ENCODE measurements around the gene ANGPTL4.

DNA sequence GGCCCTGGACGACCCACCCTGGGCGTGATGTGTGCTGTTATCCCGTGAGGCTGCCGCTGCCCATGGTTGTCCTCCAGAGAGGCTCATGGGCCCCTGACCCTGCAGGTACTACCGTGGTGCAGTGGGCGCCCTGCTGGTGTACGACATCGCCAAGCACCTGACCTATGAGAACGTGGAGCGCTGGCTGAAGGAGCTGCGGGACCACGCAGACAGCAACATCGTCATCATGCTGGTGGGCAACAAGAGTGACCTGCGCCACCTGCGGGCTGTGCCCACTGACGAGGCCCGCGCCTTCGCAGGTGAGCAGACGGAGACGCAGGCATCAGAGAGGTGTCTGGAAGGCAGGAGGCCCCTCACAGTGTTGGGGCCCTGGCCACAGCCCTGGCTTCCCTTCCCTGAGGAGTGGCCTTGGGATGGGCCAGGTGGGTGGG lies 38.0 kb downstream of the ANGPTL4 start:
- TF ChIP-seq, protein P1, sequence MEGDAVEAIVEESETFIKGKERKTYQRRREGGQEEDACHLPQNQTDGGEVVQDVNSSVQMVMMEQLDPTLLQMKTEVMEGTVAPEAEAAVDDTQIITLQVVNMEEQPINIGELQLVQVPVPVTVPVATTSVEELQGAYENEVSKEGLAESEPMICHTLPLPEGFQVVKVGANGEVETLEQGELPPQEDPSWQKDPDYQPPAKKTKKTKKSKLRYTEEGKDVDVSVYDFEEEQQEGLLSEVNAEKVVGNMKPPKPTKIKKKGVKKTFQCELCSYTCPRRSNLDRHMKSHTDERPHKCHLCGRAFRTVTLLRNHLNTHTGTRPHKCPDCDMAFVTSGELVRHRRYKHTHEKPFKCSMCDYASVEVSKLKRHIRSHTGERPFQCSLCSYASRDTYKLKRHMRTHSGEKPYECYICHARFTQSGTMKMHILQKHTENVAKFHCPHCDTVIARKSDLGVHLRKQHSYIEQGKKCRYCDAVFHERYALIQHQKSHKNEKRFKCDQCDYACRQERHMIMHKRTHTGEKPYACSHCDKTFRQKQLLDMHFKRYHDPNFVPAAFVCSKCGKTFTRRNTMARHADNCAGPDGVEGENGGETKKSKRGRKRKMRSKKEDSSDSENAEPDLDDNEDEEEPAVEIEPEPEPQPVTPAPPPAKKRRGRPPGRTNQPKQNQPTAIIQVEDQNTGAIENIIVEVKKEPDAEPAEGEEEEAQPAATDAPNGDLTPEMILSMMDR (conservative IDR thresholded peaks at IDR 0.05; ENCODE audit: low read depth in 2 of 2), result no peak
- no peak for TF ChIP-seq ZNF114 (CRISPR knock-in tag; IDR thresholded peaks at IDR 0.05)
- no peak for TF ChIP-seq STAT1 (IDR thresholded peaks at IDR 0.05; ENCODE audit: unreplicated experiment)
- TF ChIP-seq, protein P2, sequence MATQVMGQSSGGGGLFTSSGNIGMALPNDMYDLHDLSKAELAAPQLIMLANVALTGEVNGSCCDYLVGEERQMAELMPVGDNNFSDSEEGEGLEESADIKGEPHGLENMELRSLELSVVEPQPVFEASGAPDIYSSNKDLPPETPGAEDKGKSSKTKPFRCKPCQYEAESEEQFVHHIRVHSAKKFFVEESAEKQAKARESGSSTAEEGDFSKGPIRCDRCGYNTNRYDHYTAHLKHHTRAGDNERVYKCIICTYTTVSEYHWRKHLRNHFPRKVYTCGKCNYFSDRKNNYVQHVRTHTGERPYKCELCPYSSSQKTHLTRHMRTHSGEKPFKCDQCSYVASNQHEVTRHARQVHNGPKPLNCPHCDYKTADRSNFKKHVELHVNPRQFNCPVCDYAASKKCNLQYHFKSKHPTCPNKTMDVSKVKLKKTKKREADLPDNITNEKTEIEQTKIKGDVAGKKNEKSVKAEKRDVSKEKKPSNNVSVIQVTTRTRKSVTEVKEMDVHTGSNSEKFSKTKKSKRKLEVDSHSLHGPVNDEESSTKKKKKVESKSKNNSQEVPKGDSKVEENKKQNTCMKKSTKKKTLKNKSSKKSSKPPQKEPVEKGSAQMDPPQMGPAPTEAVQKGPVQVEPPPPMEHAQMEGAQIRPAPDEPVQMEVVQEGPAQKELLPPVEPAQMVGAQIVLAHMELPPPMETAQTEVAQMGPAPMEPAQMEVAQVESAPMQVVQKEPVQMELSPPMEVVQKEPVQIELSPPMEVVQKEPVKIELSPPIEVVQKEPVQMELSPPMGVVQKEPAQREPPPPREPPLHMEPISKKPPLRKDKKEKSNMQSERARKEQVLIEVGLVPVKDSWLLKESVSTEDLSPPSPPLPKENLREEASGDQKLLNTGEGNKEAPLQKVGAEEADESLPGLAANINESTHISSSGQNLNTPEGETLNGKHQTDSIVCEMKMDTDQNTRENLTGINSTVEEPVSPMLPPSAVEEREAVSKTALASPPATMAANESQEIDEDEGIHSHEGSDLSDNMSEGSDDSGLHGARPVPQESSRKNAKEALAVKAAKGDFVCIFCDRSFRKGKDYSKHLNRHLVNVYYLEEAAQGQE (IDR thresholded peaks at IDR 0.05; ENCODE audit: unreplicated experiment), result no peak
- TF ChIP-seq POLR2AphosphoS5 (IDR thresholded peaks at IDR 0.05; ENCODE audit: low read depth), result no peak
- no peak for TF ChIP-seq EZH2 (IDR thresholded peaks at IDR 0.05; ENCODE audit: low read depth, unreplicated experiment)
- TF ChIP-seq CREB1 (CRISPR knock-in tag; IDR thresholded peaks at IDR 0.05; ENCODE audit: low read depth), result no peak

Data from GM23338 (cell line).